H1 (cell line): ENCODE measurements around the gene UBQLN4. TPM values are rescaled to one million over a fixed set of nuclear protein-coding genes. Genes with fewer than 3 reads are reported as not detected.

Experiments used
- CTCF ChIA-PET: fragments of 300-600 bp; sonication (Branson Sonifier 250); formaldehyde crosslinking; loops from one replicate; lab custom pipeline; 2021; ENCODE audit not compliant: partially characterized antibody; lab: Charles Lee
- POLR2A ChIA-PET: fragments of 300-600 bp; sonication (Branson Sonifier 250); formaldehyde crosslinking; loops from one replicate; lab custom pipeline; 2021; ENCODE audit warnings: inconsistent platforms; ENCODE audit not compliant: partially characterized antibody; lab: Charles Lee
- DNase-seq, 2 experiments: peaks; one replicate each; pipeline versions ENCODE4 v3.0.0 to v3.0.0-alpha.2; 2010 to 2022; ENCODE audit warnings: low spot score in 2 of 2, low read depth in 1 of 2, mixed read lengths in 1 of 2
- FAIRE-seq: peaks from 2 replicates; lab custom pipeline; 2011; peaks lifted over from hg19 to GRCh38; lab: Jason Lieb, UNC
- H2AFZ ChIP-seq: 2 replicates; pipeline ENCODE4 v1.8.1; 2012; ENCODE audit warnings: low read length, inconsistent platforms
- H2AK5ac ChIP-seq: 2 replicates; pipeline ENCODE4 v1.6.1; 2013; ENCODE audit warnings: low read depth, low read length
- H2BK120ac ChIP-seq: replicated peaks from 2 replicates; pipeline ENCODE3; 2013; ENCODE audit warnings: low read depth, low read length, inconsistent platforms
- H2BK12ac ChIP-seq: 2 replicates; pipeline ENCODE4 v1.6.1; 2013; ENCODE audit warnings: low read depth, low read length
- H2BK15ac ChIP-seq: 2 replicates; pipeline ENCODE4 v1.6.1; 2013; ENCODE audit warnings: low read length
- H2BK20ac ChIP-seq: 2 replicates; pipeline ENCODE4 v1.6.1; 2013; ENCODE audit warnings: low read length
- H2BK5ac ChIP-seq: 2 replicates; pipeline ENCODE4 v1.6.1; 2013; ENCODE audit warnings: low read depth, low read length
- H3K14ac ChIP-seq: 2 replicates; pipeline ENCODE4 v1.6.1; 2013; ENCODE audit warnings: inconsistent platforms; ENCODE audit not compliant: insufficient read length
- H3K18ac ChIP-seq: 2 replicates; pipeline ENCODE4 v1.6.1; 2013; ENCODE audit warnings: low read length; ENCODE audit errors: extremely low read depth
- H3K23ac ChIP-seq: 2 replicates; pipeline ENCODE4 v1.6.1; 2013; ENCODE audit warnings: inconsistent platforms; ENCODE audit not compliant: insufficient read length
- H3K23me2 ChIP-seq: 2 replicates; pipeline ENCODE4 v1.6.1; 2013; ENCODE audit warnings: low read depth, low read length
- H3K27ac ChIP-seq: 2 replicates; pipeline ENCODE4 v1.6.1; 2011; ENCODE audit warnings: low read depth, low read length, inconsistent platforms
- H3K27me3 ChIP-seq, 4 experiments: replicated peaks in 1 of 4; 1 replicate in 1 of 4; 2 replicates in 3 of 4; pipeline versions ENCODE4 v1.6.1 to v1.8.1; 2011 to 2013; ENCODE audit warnings: low read length in 3 of 4, mild to moderate bottlenecking in 3 of 4, inconsistent platforms in 2 of 4, mixed read lengths in 2 of 4, moderate library complexity in 1 of 4; ENCODE audit not compliant: control insufficient read depth in 3 of 4, insufficient read depth in 3 of 4; ENCODE audit errors: extremely low read depth in 1 of 4
- H3K36me3 ChIP-seq, 4 experiments: 2 replicates each; pipeline versions ENCODE4 v1.6.1 to v1.8.1; 2011 to 2013; ENCODE audit warnings: mild to moderate bottlenecking in 4 of 4, low read length in 3 of 4, moderate library complexity in 2 of 4, control low read depth in 1 of 4, inconsistent platforms in 1 of 4; ENCODE audit not compliant: insufficient read depth in 4 of 4, control insufficient read depth in 2 of 4
- H3K4ac ChIP-seq: replicated peaks from 2 replicates; pipeline ENCODE3; 2013; ENCODE audit warnings: low read length, low read depth, mixed read lengths, inconsistent platforms; ENCODE audit not compliant: insufficient read length
- H3K4me1 ChIP-seq, 4 experiments: replicated peaks in 1 of 4; 1 replicate in 1 of 4; 2 replicates in 3 of 4; pipeline versions ENCODE4 v1.6.1 to v1.8.1; 2011 to 2013; ENCODE audit warnings: low read length in 3 of 4, inconsistent platforms in 2 of 4, mixed read lengths in 1 of 4; ENCODE audit not compliant: insufficient read depth in 4 of 4, control insufficient read depth in 3 of 4
- H3K4me2 ChIP-seq, 2 experiments: 2 replicates each; pipeline versions ENCODE4 v1.6.1 to v1.8.1; 2011 to 2013; ENCODE audit warnings: low read depth in 2 of 2, low read length in 2 of 2, control low read depth in 1 of 2, inconsistent platforms in 1 of 2, mild to moderate bottlenecking in 1 of 2; ENCODE audit not compliant: insufficient read depth in 1 of 2
- H3K4me3 ChIP-seq, 4 experiments: fragments of 200-600, 300-600 bp in 1 of 4; sonication (generic), shearing (Covaris generic), sonication (Bioruptor Twin) in 1 of 4; 2 replicates each; pipeline versions ENCODE4 v1.5.1 to v1.8.1; 2011 to 2016; ENCODE audit warnings: low read length in 4 of 4, low read depth in 3 of 4, control low read depth in 2 of 4, inconsistent platforms in 2 of 4, mild to moderate bottlenecking in 2 of 4, mixed read lengths in 1 of 4, moderate library complexity in 1 of 4; ENCODE audit not compliant: insufficient read depth in 2 of 4; ENCODE audit errors: extremely low read depth in 1 of 4
- H3K56ac ChIP-seq: replicated peaks from 2 replicates; pipeline ENCODE3; 2013; ENCODE audit warnings: low read depth, mild to moderate bottlenecking, mixed read lengths, low read length, inconsistent platforms; ENCODE audit not compliant: insufficient read length
- H3K79me1 ChIP-seq: 2 replicates; pipeline ENCODE4 v1.6.1; 2013; ENCODE audit warnings: low read depth, low read length, control low read depth
- H3K79me2 ChIP-seq, 2 experiments: 2 replicates each; pipeline versions ENCODE4 v1.6.1 to v1.8.1; 2012 to 2013; ENCODE audit warnings: low read length in 2 of 2, mild to moderate bottlenecking in 2 of 2, inconsistent platforms in 1 of 2; ENCODE audit not compliant: insufficient read depth in 2 of 2, control insufficient read depth in 1 of 2
- H3K9ac ChIP-seq, 4 experiments: replicated peaks in 1 of 4; 1 replicate in 1 of 4; 2 replicates in 3 of 4; pipeline versions ENCODE4 v1.6.1 to v1.8.1; 2011 to 2013; ENCODE audit warnings: low read depth in 3 of 4, low read length in 3 of 4, control low read depth in 2 of 4, mild to moderate bottlenecking in 2 of 4, moderate library complexity in 2 of 4, inconsistent platforms in 1 of 4; ENCODE audit errors: extremely low read depth in 1 of 4
- H3K9me3 ChIP-seq, 2 experiments: 2 replicates each; pipeline versions ENCODE4 v1.6.1 to v1.8.1; 2012 to 2013; ENCODE audit warnings: mild to moderate bottlenecking in 2 of 2, moderate library complexity in 2 of 2, control low read depth in 1 of 2, inconsistent platforms in 1 of 2, low read depth in 1 of 2, low read length in 1 of 2, mixed read lengths in 1 of 2; ENCODE audit not compliant: insufficient read depth in 2 of 2
- H4K20me1 ChIP-seq, 2 experiments: replicated peaks in 1 of 2; 2 replicates each; pipeline versions ENCODE3 to v1.8.1; 2011 to 2013; ENCODE audit warnings: inconsistent platforms in 2 of 2, low read length in 2 of 2, mild to moderate bottlenecking in 1 of 2; ENCODE audit not compliant: insufficient read depth in 2 of 2, control insufficient read depth in 1 of 2
- H4K5ac ChIP-seq: 2 replicates; pipeline ENCODE4 v1.6.1; 2013; ENCODE audit warnings: low read length, low read depth, mixed read lengths, inconsistent platforms; ENCODE audit not compliant: insufficient read length
- H4K8ac ChIP-seq: 2 replicates; pipeline ENCODE4 v1.8.0; 2013; ENCODE audit warnings: mild to moderate bottlenecking, moderate library complexity, low read length, inconsistent platforms; ENCODE audit not compliant: insufficient read depth; ENCODE audit errors: extremely low read depth
- H4K91ac ChIP-seq: replicated peaks from 2 replicates; pipeline ENCODE3; 2013; ENCODE audit warnings: low read length, mixed read lengths, inconsistent platforms; ENCODE audit not compliant: insufficient read length
- CTBP2 ChIP-seq: IDR thresholded peaks from 2 replicates; pipeline ENCODE4 v1.7.0; 2011; ENCODE audit warnings: borderline replicate concordance, mild to moderate bottlenecking, moderate library complexity, mixed read lengths, low read length; ENCODE audit not compliant: insufficient read depth, insufficient read length
- EP300 ChIP-seq, 2 experiments: IDR thresholded peaks; 1 replicate in 1 of 2; 2 replicates in 1 of 2; pipeline ENCODE4 v1.6.1; 2011 to 2012; ENCODE audit warnings: low read depth in 2 of 2, low read length in 2 of 2, mild to moderate bottlenecking in 2 of 2, borderline replicate concordance in 1 of 2, inconsistent platforms in 1 of 2, moderate library complexity in 1 of 2
- HDAC6 ChIP-seq: IDR thresholded peaks from one replicate; pipeline ENCODE4 v1.7.1; 2012; ENCODE audit warnings: low read depth, mild to moderate bottlenecking, inconsistent platforms, low read length, moderate library complexity
- KDM4A ChIP-seq: IDR thresholded peaks from one replicate; pipeline ENCODE4 v1.7.1; 2012; ENCODE audit warnings: low read depth, mild to moderate bottlenecking, moderate library complexity, low read length, inconsistent platforms; ENCODE audit not compliant: severe bottlenecking
- MAX ChIP-seq: IDR thresholded peaks from 2 replicates; pipeline ENCODE4 v1.6.1; 2012; ENCODE audit warnings: inconsistent platforms
- SIN3A ChIP-seq, 2 experiments: IDR thresholded peaks in 1 of 2; conservative IDR thresholded peaks in 1 of 2; 2 replicates each; pipeline ENCODE4 v1.6.1; 2011 to 2012; ENCODE audit warnings: low read length in 2 of 2, improper control_type of control experiment in 1 of 2, low read depth in 1 of 2, mild to moderate bottlenecking in 1 of 2
- SP2 ChIP-seq: IDR thresholded peaks from 2 replicates; pipeline ENCODE4 v1.6.1; 2012; ENCODE audit warnings: mild to moderate bottlenecking, low read length, inconsistent platforms
- TCF12 ChIP-seq: IDR thresholded peaks from 2 replicates; pipeline ENCODE4 v1.6.1; 2011; ENCODE audit warnings: low read depth, mild to moderate bottlenecking, low read length
- WGBS, 2 experiments: shearing (Covaris generic) in 1 of 2; methylation state at CpG; one replicate each; pipeline versions ENCODE4 v1.1.6 to v1.1.7; 2013 to 2015; ENCODE audit warnings: low lambda C conversion rate in 2 of 2, mixed read lengths in 2 of 2, inconsistent platforms in 1 of 2, low coverage in 1 of 2, missing lambda C conversion rate in 1 of 2; ENCODE audit not compliant: insufficient replicate concordance in 2 of 2, insufficient coverage in 1 of 2, insufficient read length in 1 of 2; ENCODE audit errors: extremely low coverage in 1 of 2, missing lambda C conversion rate in 1 of 2; 5-methylcytosine and 5-hydroxymethylcytosine counted together
- polyA plus RNA-seq, 7 experiments: library from polyadenylated mRNA; depleted of rRNA in 3 of 7; stranded (reverse) in 5 of 7; unstranded in 2 of 7; fragments of >200 nt in 5 of 7; fragments of 200-250 nt in 2 of 7; gene quantifications; 1 replicate in 5 of 7; 2 replicates in 1 of 7; 4 replicates in 1 of 7; pipeline versions ENCODE4 v1.2.1 to v1.2.3, GENCODE V29; 2011 to 2013; ENCODE audit warnings: missing spikeins in 2 of 7, mixed read lengths in 2 of 7
- total RNA-seq: library from RNA; stranded (reverse); fragmentation: NEBNext Ultra II Directional; extraction: Animal tissue kit (Norgen Biotek cat#: 25700); gene quantifications from 2 replicates; pipeline ENCODE4 v1.2.1, GENCODE V29; 2021

The UBQLN4 gene
- total and polyA plus RNA-seq, 2 of the 8 experiments (the other 6 are each of a cell fraction or from before 2014, with no cell fraction given): 37.7 to 52.0 TPM

- Histone ChIP-seq H3K23me2 (no peaks in the 10 kb centered on the region), H3K27ac (no peak overlapping the region)
- TF ChIP-seq KDM4A (no peak), MAX (no peak), EP300 (IDR thresholded peaks at IDR 0.05; ENCODE audit: borderline replicate concordance in 1 of 2, low read depth in 2 of 2, low read length in 2 of 2) (no peak), CTBP2 (no peak), SP2 (no peak), HDAC6 (no peak), TCF12 (no peak), SIN3A (conservative IDR thresholded peaks at IDR 0.05 in 1 of 2, IDR thresholded peaks at IDR 0.05 in 1 of 2; ENCODE audit: low read depth in 1 of 2, low read length in 2 of 2) (no peak)
- TF ChIP-seq, all 59 proteins: peak for 0
- no peak overlapping the region for H2BK15ac ChIP-seq
- H2BK12ac ChIP-seq: no peak overlapping the region
- H3K4me1 ChIP-seq: no peaks in the 10 kb centered on the region
- CTCF ChIA-PET: interaction anchor here (0.6 to 12.9 kb wide), 8 partner anchors 12 to 107 kb away, joined by 3 to 139 read pairs (median 3); partner anchors contain the start of gene RAB25
- H3K4me3 ChIP-seq: no peak overlapping the region
- 90% methylated on average over 4 of the region's 4 CpGs; no CpG with 5 or more reads in 1 of the 2 experiments for WGBS, 2 experiments
- H4K20me1 ChIP-seq: peaks cover 0 to 2% of the 10 kb centered on the region in 2 experiments
- no peaks in the 10 kb centered on the region for H3K79me2 ChIP-seq
- H3K14ac ChIP-seq: no peak overlapping the region
- no peak overlapping the region for H4K91ac ChIP-seq
- no peaks in the 10 kb centered on the region for H3K9me3 ChIP-seq
- no peak overlapping the region for H3K23ac ChIP-seq
- H2AFZ ChIP-seq: no peak overlapping the region
- no peak overlapping the region for H2BK120ac ChIP-seq
- H3K36me3 ChIP-seq: peaks cover 13 to 49% (median 41%) of the 10 kb centered on the region in 4 experiments; a peak in 7 of 8 replicates
- H3K56ac ChIP-seq: no peak overlapping the region
- FAIRE-seq (no peak), DNase-seq (no peak)
- no peak overlapping the region for H4K8ac ChIP-seq
- H3K18ac ChIP-seq: no peak overlapping the region
- no peak overlapping the region for H2BK5ac ChIP-seq
- H3K4ac ChIP-seq: no peak overlapping the region
- H2AK5ac ChIP-seq: no peak overlapping the region
- POLR2A ChIA-PET: interaction anchor here (0.5 to 1.4 kb wide), 5 partner anchors 12 to 122 kb away, joined by 3 to 5 read pairs (median 4); no protein-coding TSS in a partner anchor
- no peak overlapping the region for H3K4me2 ChIP-seq
- H2BK20ac ChIP-seq: no peak overlapping the region
- peaks cover 1% of the 10 kb centered on the region; the same call in 1 of the 2 replicates for H3K79me1 ChIP-seq
- H3K9ac ChIP-seq: peak overlapping the region in 1 of 4 experiments; percentile 11; a peak in 1 of 7 replicates
- no peaks in the 10 kb centered on the region for H3K27me3 ChIP-seq
- no peak overlapping the region for H4K5ac ChIP-seq
Measured at GRCh38 chr1:156045076-156045475, 8.5 kb downstream of the UBQLN4 start.
